ENCODE results near the gene ELOVL5. TPM values are rescaled to one million over a fixed set of nuclear protein-coding genes. Genes with fewer than 3 reads are reported as not detected.

ELOVL5 gene
- total RNA-seq, 2 experiments from 2014 or later, result 88.3 to 92.7 TPM

- intact Hi-C loops (cut with micrococcal nuclease), result no loop called here
- Mint-ChIP-seq H3K27me3 (no peaks in the 10 kb centered on the region), H3K9me3 (no peaks in the 10 kb centered on the region), H3K4me3 (no peak overlapping the region), H3K36me3 (ENCODE audit: low read depth) (peaks cover 67% of the 10 kb centered on the region), H3K27ac (no peak overlapping the region), H3K4me1 (ENCODE audit: low read depth) (no peaks in the 10 kb centered on the region)
- no peak for TF ChIP-seq CTCF (IDR thresholded peaks at IDR 0.05)
- POLR2A ChIA-PET, result no interaction called here
- CTCF ChIA-PET, result no interaction called here
- no peak for ATAC-seq
- no peak for DNase-seq
Measured at GRCh38 chr6:53263917-53264316, 84.8 kb downstream of the ELOVL5 start.

- POLR2A ChIA-PET, result no interaction called here
- no peak for ATAC-seq
- H3K4me1 Mint-ChIP-seq (ENCODE audit: low read depth), result no peaks in the 10 kb centered on the region
- no peak overlapping the region for H3K27ac Mint-ChIP-seq
- no peak for DNase-seq
- TF ChIP-seq CTCF (IDR thresholded peaks at IDR 0.05), result no peak
- CTCF ChIA-PET, result interaction anchor here (0.9 kb wide), 1 partner anchor 88 kb away, joined by 4 read pairs; no protein-coding TSS in a partner anchor
- intact Hi-C loops (cut with micrococcal nuclease), result no loop called here
- H3K9me3 Mint-ChIP-seq, result no peaks in the 10 kb centered on the region
- H3K4me3 Mint-ChIP-seq, result no peak overlapping the region
- H3K36me3 Mint-ChIP-seq (ENCODE audit: low read depth), result peaks cover 62% of the 10 kb centered on the region
- no peaks in the 10 kb centered on the region for H3K27me3 Mint-ChIP-seq
Measured at GRCh38 chr6:53259860-53260580, 88.7 kb downstream of the ELOVL5 start.

- Mint-ChIP-seq H3K4me1 (ENCODE audit: low read depth) (no peaks in the 10 kb centered on the region), H3K27me3 (no peaks in the 10 kb centered on the region), H3K27ac (no peak overlapping the region), H3K4me3 (no peak overlapping the region), H3K9me3 (no peaks in the 10 kb centered on the region), H3K36me3 (ENCODE audit: low read depth) (peaks cover 49% of the 10 kb centered on the region)
- ChIA-PET CTCF (interaction anchor here (1.6 kb wide), 1 partner anchor 86 kb away, joined by 5 read pairs; no protein-coding TSS in a partner anchor), POLR2A (no interaction called here)
- DNase-seq, result no peak
- no peak for TF ChIP-seq CTCF (IDR thresholded peaks at IDR 0.05)
- intact Hi-C loops (cut with micrococcal nuclease), result no loop called here
- ATAC-seq, result no peak
Measured at GRCh38 chr6:53258774-53259155, 90.0 kb downstream of the ELOVL5 start.

GRCh38 chr6:53258076-53258773 lies 90.5 kb downstream of the ELOVL5 start:
- H3K9me3 Mint-ChIP-seq, result no peaks in the 10 kb centered on the region
- H3K27ac Mint-ChIP-seq, result no peak overlapping the region
- CTCF ChIA-PET, result interaction anchor here (1.0 to 1.6 kb wide), 3 partner anchors 12 to 86 kb away, joined by 3 to 5 read pairs (median 3); no protein-coding TSS in a partner anchor

More at GRCh38 chr6:53258076-53258773, 90.5 kb downstream of the ELOVL5 start:
- no peak for DNase-seq
- POLR2A ChIA-PET, result no interaction called here
- TF ChIP-seq CTCF (IDR thresholded peaks at IDR 0.05), result no peak
- Mint-ChIP-seq H3K27me3 (no peaks in the 10 kb centered on the region), H3K4me3 (no peak overlapping the region), H3K36me3 (ENCODE audit: low read depth) (peaks cover 46% of the 10 kb centered on the region), H3K4me1 (ENCODE audit: low read depth) (no peaks in the 10 kb centered on the region)
- no peak for ATAC-seq
- intact Hi-C loops (cut with micrococcal nuclease), result no loop called here
